HepG2 (cell line): ENCODE results near the gene PCDHGA1. TPM values are rescaled to one million over a fixed set of nuclear protein-coding genes. Genes with fewer than 3 reads are reported as not detected.

Experiments used
- ATAC-seq: fragments of 200-7000 bp; cut with Tn5 transposase; 3 replicates; pipeline ENCODE4 v1.9.1; 2020; ENCODE audit warnings: mild to moderate bottlenecking, moderate library complexity
- BruUV-seq: library from RNA; stranded (reverse); fragments of 400-500 nt; replicated peaks from 2 replicates; lab custom pipeline; 2021; lab: Mats Ljungman, UMichigan
- CTCF ChIA-PET: fragments of 300-600 bp; formaldehyde crosslinking; extraction: SDS; loops from one replicate; lab custom pipeline; 2021; ENCODE audit warnings: low total read pairs, inconsistent platforms, low intra/inter-chr PET ratio; lab: Yijun Ruan, JAX
- POLR2A ChIA-PET: fragments of 350-600 bp; sonication (Branson Sonifier 250); formaldehyde crosslinking; loops from one replicate; lab custom pipeline; 2020; ENCODE audit warnings: antibody characterized with exemption, inconsistent platforms; lab: Yijun Ruan, JAX
- DNase-seq: peaks from one replicate; pipeline ENCODE4 v3.0.0-alpha.2; 2015; ENCODE audit warnings: low spot score
- FAIRE-seq: peaks from 3 replicates; lab custom pipeline; 2011; peaks lifted over from hg19 to GRCh38; lab: Jason Lieb, UNC
- H2AFZ ChIP-seq: one replicate; pipeline ENCODE4 v1.6.1; 2011; ENCODE audit warnings: low read length, inconsistent platforms
- H3K27ac ChIP-seq: fragments of 300-600 bp; 3 replicates; pipeline ENCODE4 v1.8.0; 2011; ENCODE audit warnings: mixed run types, mild to moderate bottlenecking, mixed read lengths, low read length, inconsistent platforms; ENCODE audit not compliant: insufficient read depth; ENCODE audit errors: extremely low read length
- H3K27me3 ChIP-seq, 2 experiments: fragments of 200-600 bp in 1 of 2; 2 replicates in 1 of 2; 3 replicates in 1 of 2; pipeline versions ENCODE4 v1.6.0 to v1.8.0; 2011; ENCODE audit warnings: low read length in 2 of 2, mild to moderate bottlenecking in 2 of 2, moderate library complexity in 2 of 2, inconsistent platforms in 1 of 2; ENCODE audit not compliant: insufficient read depth in 2 of 2, control insufficient read depth in 1 of 2
- H3K36me3 ChIP-seq, 2 experiments: fragments of 200-600 bp in 1 of 2; replicated peaks in 1 of 2; 2 replicates in 1 of 2; 3 replicates in 1 of 2; pipeline versions ENCODE4 v1.5.1 to v1.8.0; 2011; ENCODE audit warnings: low read length in 2 of 2, inconsistent platforms in 1 of 2; ENCODE audit not compliant: insufficient read depth in 2 of 2, control insufficient read depth in 1 of 2
- H3K4me1 ChIP-seq: 2 replicates; pipeline ENCODE4 v1.5.1; 2012; ENCODE audit warnings: low read length, inconsistent platforms; ENCODE audit not compliant: insufficient read depth
- H3K4me2 ChIP-seq: 2 replicates; pipeline ENCODE4 v1.6.0; 2011; ENCODE audit warnings: low read depth, low read length, inconsistent platforms
- H3K4me3 ChIP-seq, 3 experiments: fragments of 200-600 bp in 1 of 3; sonication (generic), shearing (Covaris generic) in 1 of 3; replicated peaks in 1 of 3; 2 replicates each; pipeline ENCODE4 v1.5.1; 2011 to 2016; ENCODE audit warnings: low read length in 3 of 3, inconsistent platforms in 2 of 3, low read depth in 2 of 3, mild to moderate bottlenecking in 2 of 3, control low read depth in 1 of 3, mixed read lengths in 1 of 3; ENCODE audit not compliant: insufficient read depth in 1 of 3
- H3K79me2 ChIP-seq: one replicate; pipeline ENCODE4 v1.6.1; 2011; ENCODE audit warnings: low read length, inconsistent platforms; ENCODE audit not compliant: insufficient read depth
- H3K9ac ChIP-seq: 2 replicates; pipeline ENCODE4 v1.6.0; 2011; ENCODE audit warnings: mild to moderate bottlenecking, low read depth, low read length, inconsistent platforms; ENCODE audit not compliant: insufficient read depth
- H3K9me3 ChIP-seq: 2 replicates; pipeline ENCODE4 v1.5.1; 2012; ENCODE audit warnings: mild to moderate bottlenecking, low read length
- H4K20me1 ChIP-seq: 2 replicates; pipeline ENCODE4 v1.6.0; 2011; ENCODE audit warnings: inconsistent platforms, mild to moderate bottlenecking, low read length, moderate library complexity; ENCODE audit not compliant: insufficient read depth
- BRCA1 ChIP-seq: sonication (generic); formaldehyde crosslinking; IDR thresholded peaks from 2 replicates; pipeline ENCODE4 v1.4.0; 2020; ENCODE audit warnings: missing genetic modification reagents
- BRD4 ChIP-seq: sonication (generic); formaldehyde crosslinking; IDR thresholded peaks from 2 replicates; pipeline ENCODE4 v1.4.0; 2020; ENCODE audit warnings: missing genetic modification reagents
- CEBPG ChIP-seq: IDR thresholded peaks from 2 replicates; pipeline ENCODE4 v1.6.1; 2016
- GATAD2A ChIP-seq: IDR thresholded peaks from 2 replicates; pipeline ENCODE4 v1.6.1; 2016
- HNRNPLL ChIP-seq: fragments of 200-400 bp; formaldehyde crosslinking; IDR thresholded peaks from 2 replicates; pipeline ENCODE4 v1.6.1; 2017; ENCODE audit warnings: mild to moderate bottlenecking, low read depth, low read length; ENCODE audit not compliant: poor library complexity, severe bottlenecking
- MEIS2 ChIP-seq: sonication (generic); formaldehyde crosslinking; IDR thresholded peaks from 2 replicates; pipeline ENCODE4 v1.9.0; 2021; ENCODE audit warnings: mild to moderate bottlenecking, missing genetic modification reagents
- MLLT10 ChIP-seq: sonication (generic); formaldehyde crosslinking; IDR thresholded peaks from 2 replicates; pipeline ENCODE4 v1.4.0; 2020; ENCODE audit warnings: missing genetic modification reagents
- YY1 ChIP-seq: IDR thresholded peaks from 2 replicates; pipeline ENCODE4 v1.6.1; 2011; ENCODE audit warnings: low read length, low read depth, moderate library complexity, mild to moderate bottlenecking; ENCODE audit not compliant: insufficient read depth, insufficient replicate concordance
- ZNF382 ChIP-seq: sonication (generic); formaldehyde crosslinking; IDR thresholded peaks from 2 replicates; pipeline ENCODE4 v1.5.0; 2020; ENCODE audit warnings: missing genetic modification reagents, mild to moderate bottlenecking, borderline replicate concordance
- ZNF556 ChIP-seq: sonication (generic); formaldehyde crosslinking; IDR thresholded peaks from 2 replicates; pipeline ENCODE4 v1.4.0; 2020; ENCODE audit warnings: mild to moderate bottlenecking, missing genetic modification reagents, borderline replicate concordance
- ZNF619 ChIP-seq: sonication (generic); formaldehyde crosslinking; IDR thresholded peaks from 2 replicates; pipeline ENCODE4 v1.4.0; 2020; ENCODE audit warnings: mild to moderate bottlenecking, missing genetic modification reagents
- ZNF761 ChIP-seq: sonication (generic); formaldehyde crosslinking; conservative IDR thresholded peaks from 2 replicates; pipeline ENCODE4 v1.4.0; 2020; ENCODE audit warnings: mild to moderate bottlenecking, missing genetic modification reagents
- ZNF777 ChIP-seq: sonication (generic); formaldehyde crosslinking; IDR thresholded peaks from 2 replicates; pipeline ENCODE4 v1.4.0; 2020; ENCODE audit warnings: missing genetic modification reagents
- ZNF883 ChIP-seq: sonication (generic); formaldehyde crosslinking; IDR thresholded peaks from 2 replicates; pipeline ENCODE4 v1.5.1; 2020; ENCODE audit warnings: mild to moderate bottlenecking, missing genetic modification reagents; ENCODE audit errors: not compliant biosample characterization
- WGBS: methylation state at CpG from one replicate; pipeline ENCODE4 v1.1.6; 2017; ENCODE audit warnings: low lambda C conversion rate; 5-methylcytosine and 5-hydroxymethylcytosine counted together
- in situ Hi-C: cut with HindIII; loops from 2 replicates; pipeline ENCODE4 v1.10.0; 2017; ENCODE audit warnings: low pct_unique_long_range_greater_than_20kb; ENCODE audit not compliant: extremely low pct_ligation_motif_present
- intact Hi-C: fragments of 100-400 bp; cut with micrococcal nuclease; formaldehyde crosslinking; loops from one replicate; pipeline ENCODE4 v1.10.0; 2022; ENCODE audit not compliant: unreplicated experiment
- polyA plus RNA-seq, 8 experiments: library from polyadenylated mRNA; depleted of rRNA in 3 of 8; stranded (reverse) in 7 of 8; unstranded in 1 of 8; fragments of >200 nt; fragmentation: Illumina TruSeq in 4 of 8; extraction: Trizol in 4 of 8; gene quantifications; 2 replicates each; pipeline versions ENCODE4 v1.2.1 to v1.2.3, GENCODE V29; 2011 to 2016; ENCODE audit warnings: low read depth in 4 of 8, missing spikeins in 1 of 8, mixed read lengths in 1 of 8; ENCODE audit not compliant: insufficient read depth in 1 of 8
- total RNA-seq, 5 experiments: library from RNA; depleted of rRNA; stranded (reverse); fragments of >200 nt; fragmentation: Illumina TruSeq; extraction: Trizol; gene quantifications; 2 replicates each; pipeline ENCODE4 v1.2.3, GENCODE V29; 2016; ENCODE audit warnings: low read depth in 1 of 5
- TF ChIP-seq, protein P1 (sequence below): sonication (generic); formaldehyde crosslinking; IDR thresholded peaks from 2 replicates; pipeline ENCODE4 v1.4.0; 2020; ENCODE audit warnings: missing genetic modification reagents, borderline replicate concordance
- TF ChIP-seq, protein P2 (sequence below): sonication (generic); formaldehyde crosslinking; IDR thresholded peaks from 2 replicates; pipeline ENCODE4 v1.8.1; 2022; ENCODE audit warnings: mild to moderate bottlenecking, missing genetic modification reagents
- TF ChIP-seq, protein P3 (sequence below): sonication (generic); formaldehyde crosslinking; IDR thresholded peaks from 2 replicates; pipeline ENCODE4 v1.4.0; 2020; ENCODE audit warnings: mild to moderate bottlenecking, missing genetic modification reagents

PCDHGA1 gene
- total and polyA plus RNA-seq, 2 of the 13 experiments (the other 11 are each of a cell fraction or from before 2014, with no cell fraction given), result 0.31 to 0.40 TPM

DNA sequence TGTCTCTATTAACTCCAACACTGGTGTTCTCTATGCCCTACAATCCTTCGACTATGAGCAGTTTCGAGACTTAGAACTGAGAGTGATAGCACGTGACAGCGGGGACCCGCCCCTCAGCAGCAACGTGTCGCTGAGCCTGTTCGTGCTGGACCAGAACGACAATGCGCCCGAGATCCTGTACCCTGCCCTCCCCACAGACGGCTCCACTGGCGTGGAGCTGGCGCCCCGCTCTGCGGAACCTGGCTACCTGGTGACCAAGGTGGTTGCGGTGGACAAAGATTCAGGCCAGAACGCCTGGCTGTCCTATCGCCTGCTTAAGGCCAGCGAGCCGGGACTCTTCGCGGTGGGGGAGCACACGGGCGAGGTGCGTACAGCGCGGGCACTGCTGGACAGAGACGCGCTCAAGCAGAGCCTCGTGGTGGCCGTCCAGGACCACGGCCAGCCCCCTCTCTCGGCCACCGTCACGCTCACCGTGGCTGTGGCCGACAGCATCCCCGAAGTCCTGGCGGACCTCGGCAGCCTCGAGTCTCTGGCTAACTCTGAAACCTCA lies 92.5 kb downstream of the PCDHGA1 start:
- WGBS, result 69% methylated on average over 18 of the region's 42 CpGs
- CTCF ChIA-PET, result interaction anchor here (0.6 kb wide), 1 partner anchor 8 kb away, joined by 4 read pairs; the partner anchor contains the start of gene PCDHGA12
- Histone ChIP-seq H3K4me2 (no peak overlapping the region), H3K9me3 (peaks cover 30% of the 10 kb centered on the region), H3K4me1 (no peaks in the 10 kb centered on the region), H2AFZ (no peak overlapping the region), H3K79me2 (no peaks in the 10 kb centered on the region), H3K9ac (no peak overlapping the region), H4K20me1 (no peaks in the 10 kb centered on the region), H3K4me3 (no peak overlapping the region), H3K36me3 (no peaks in the 10 kb centered on the region), H3K27me3 (no peaks in the 10 kb centered on the region), H3K27ac (no peak overlapping the region)
- TF ChIP-seq, protein P1, sequence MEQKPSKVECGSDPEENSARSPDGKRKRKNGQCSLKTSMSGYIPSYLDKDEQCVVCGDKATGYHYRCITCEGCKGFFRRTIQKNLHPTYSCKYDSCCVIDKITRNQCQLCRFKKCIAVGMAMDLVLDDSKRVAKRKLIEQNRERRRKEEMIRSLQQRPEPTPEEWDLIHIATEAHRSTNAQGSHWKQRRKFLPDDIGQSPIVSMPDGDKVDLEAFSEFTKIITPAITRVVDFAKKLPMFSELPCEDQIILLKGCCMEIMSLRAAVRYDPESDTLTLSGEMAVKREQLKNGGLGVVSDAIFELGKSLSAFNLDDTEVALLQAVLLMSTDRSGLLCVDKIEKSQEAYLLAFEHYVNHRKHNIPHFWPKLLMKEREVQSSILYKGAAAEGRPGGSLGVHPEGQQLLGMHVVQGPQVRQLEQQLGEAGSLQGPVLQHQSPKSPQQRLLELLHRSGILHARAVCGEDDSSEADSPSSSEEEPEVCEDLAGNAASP (CRISPR knock-in tag), result no peak
- TF ChIP-seq HNRNPLL, result no peak
- TF ChIP-seq MEIS2 (CRISPR knock-in tag), result no peak
- TF ChIP-seq YY1, result no peak
- TF ChIP-seq MLLT10 (CRISPR knock-in tag), result no peak
- TF ChIP-seq, protein P2, sequence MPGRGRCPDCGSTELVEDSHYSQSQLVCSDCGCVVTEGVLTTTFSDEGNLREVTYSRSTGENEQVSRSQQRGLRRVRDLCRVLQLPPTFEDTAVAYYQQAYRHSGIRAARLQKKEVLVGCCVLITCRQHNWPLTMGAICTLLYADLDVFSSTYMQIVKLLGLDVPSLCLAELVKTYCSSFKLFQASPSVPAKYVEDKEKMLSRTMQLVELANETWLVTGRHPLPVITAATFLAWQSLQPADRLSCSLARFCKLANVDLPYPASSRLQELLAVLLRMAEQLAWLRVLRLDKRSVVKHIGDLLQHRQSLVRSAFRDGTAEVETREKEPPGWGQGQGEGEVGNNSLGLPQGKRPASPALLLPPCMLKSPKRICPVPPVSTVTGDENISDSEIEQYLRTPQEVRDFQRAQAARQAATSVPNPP (CRISPR knock-in tag), result no peak
- TF ChIP-seq, protein P3, sequence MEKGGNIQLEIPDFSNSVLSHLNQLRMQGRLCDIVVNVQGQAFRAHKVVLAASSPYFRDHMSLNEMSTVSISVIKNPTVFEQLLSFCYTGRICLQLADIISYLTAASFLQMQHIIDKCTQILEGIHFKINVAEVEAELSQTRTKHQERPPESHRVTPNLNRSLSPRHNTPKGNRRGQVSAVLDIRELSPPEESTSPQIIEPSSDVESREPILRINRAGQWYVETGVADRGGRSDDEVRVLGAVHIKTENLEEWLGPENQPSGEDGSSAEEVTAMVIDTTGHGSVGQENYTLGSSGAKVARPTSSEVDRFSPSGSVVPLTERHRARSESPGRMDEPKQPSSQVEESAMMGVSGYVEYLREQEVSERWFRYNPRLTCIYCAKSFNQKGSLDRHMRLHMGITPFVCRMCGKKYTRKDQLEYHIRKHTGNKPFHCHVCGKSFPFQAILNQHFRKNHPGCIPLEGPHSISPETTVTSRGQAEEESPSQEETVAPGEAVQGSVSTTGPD (CRISPR knock-in tag), result no peak
- no peak for TF ChIP-seq BRCA1 (CRISPR knock-in tag)
- no peak for TF ChIP-seq ZNF777 (CRISPR knock-in tag)
- TF ChIP-seq CEBPG (CRISPR knock-in tag), result no peak
- no peak for TF ChIP-seq ZNF761 (CRISPR knock-in tag)
- no peak for TF ChIP-seq BRD4 (CRISPR knock-in tag)
- TF ChIP-seq GATAD2A (CRISPR knock-in tag), result no peak
- no peak for TF ChIP-seq ZNF883 (CRISPR knock-in tag)
- TF ChIP-seq ZNF619 (CRISPR knock-in tag), result no peak
- TF ChIP-seq ZNF556 (CRISPR knock-in tag), result no peak
- TF ChIP-seq ZNF382 (CRISPR knock-in tag), result no peak
- no TSS peak for BruUV-seq
- DNase-seq, result no peak
- ATAC-seq, result no peak
- no peak for FAIRE-seq
- POLR2A ChIA-PET, result no interaction called here
- in situ Hi-C loops (no loop called here), intact Hi-C loops (no loop called here)
